Measurements from ENCODE around the gene IGF2.

IGF2 gene

GRCh38 chr11:2097356-2097997 lies 41.7 kb downstream of the IGF2 start:
- no peak for ATAC-seq
- no peak for TF ChIP-seq ZNF8 (CRISPR knock-in tag; IDR thresholded peaks at IDR 0.05)
- no peak for TF ChIP-seq ZNF565 (CRISPR knock-in tag; conservative IDR thresholded peaks at IDR 0.05; ENCODE audit: low read depth)
- no peak for TF ChIP-seq ESRRG (CRISPR knock-in tag; IDR thresholded peaks at IDR 0.05)
- TF ChIP-seq BACH2 (CRISPR knock-in tag; IDR thresholded peaks at IDR 0.05; ENCODE audit: borderline replicate concordance), result no peak
- TF ChIP-seq TSHZ2 (CRISPR knock-in tag; IDR thresholded peaks at IDR 0.05), result no peak
- no peak for TF ChIP-seq ZFP30 (CRISPR knock-in tag; IDR thresholded peaks at IDR 0.05)
- TF ChIP-seq RARB (CRISPR knock-in tag; IDR thresholded peaks at IDR 0.05), result no peak
- TF ChIP-seq ISL1 (CRISPR knock-in tag; IDR thresholded peaks at IDR 0.05), result no peak
- TF ChIP-seq POU6F1 (CRISPR knock-in tag; IDR thresholded peaks at IDR 0.05; ENCODE audit: borderline replicate concordance, low read depth), result no peak
- TF ChIP-seq TCF4 (CRISPR knock-in tag; IDR thresholded peaks at IDR 0.05; ENCODE audit: borderline replicate concordance), result no peak
- no peak for TF ChIP-seq SNAI2 (CRISPR knock-in tag; IDR thresholded peaks at IDR 0.05)
- TF ChIP-seq ZNF70 (CRISPR knock-in tag; IDR thresholded peaks at IDR 0.05), result no peak
- no peak for TF ChIP-seq ARNTL (CRISPR knock-in tag; IDR thresholded peaks at IDR 0.05; ENCODE audit: borderline replicate concordance, low read depth)
- no peak for TF ChIP-seq CSDC2 (CRISPR knock-in tag; IDR thresholded peaks at IDR 0.05)
- TF ChIP-seq PPARA (CRISPR knock-in tag; IDR thresholded peaks at IDR 0.05; ENCODE audit: borderline replicate concordance), result no peak
- TF ChIP-seq ZC3H10 (CRISPR knock-in tag; IDR thresholded peaks at IDR 0.05), result no peak
- TF ChIP-seq TOX (CRISPR knock-in tag; IDR thresholded peaks at IDR 0.05; ENCODE audit: borderline replicate concordance), result no peak
- TF ChIP-seq CREB5 (CRISPR knock-in tag; IDR thresholded peaks at IDR 0.05; ENCODE audit: low read depth), result no peak

- TF ChIP-seq SNAI2 (CRISPR knock-in tag; IDR thresholded peaks at IDR 0.05) (no peak), TCF4 (CRISPR knock-in tag; IDR thresholded peaks at IDR 0.05; ENCODE audit: borderline replicate concordance) (no peak), RARB (CRISPR knock-in tag; IDR thresholded peaks at IDR 0.05) (no peak), CSDC2 (CRISPR knock-in tag; IDR thresholded peaks at IDR 0.05) (no peak), ZNF565 (CRISPR knock-in tag; conservative IDR thresholded peaks at IDR 0.05; ENCODE audit: low read depth) (no peak)
- no peak for ATAC-seq
These were observed 42.3 kb downstream of the IGF2 start for GRCh38 chr11:2096919-2097301.

- no peak for TF ChIP-seq ARNTL (CRISPR knock-in tag; IDR thresholded peaks at IDR 0.05; ENCODE audit: borderline replicate concordance, low read depth)
- no peak for TF ChIP-seq TOX (CRISPR knock-in tag; IDR thresholded peaks at IDR 0.05; ENCODE audit: borderline replicate concordance)
- no peak for TF ChIP-seq ZFP3 (CRISPR knock-in tag; IDR thresholded peaks at IDR 0.05)
- TF ChIP-seq BACH2 (CRISPR knock-in tag; IDR thresholded peaks at IDR 0.05; ENCODE audit: borderline replicate concordance), result no peak
- TF ChIP-seq TCF4 (CRISPR knock-in tag; IDR thresholded peaks at IDR 0.05; ENCODE audit: borderline replicate concordance), result no peak
- TF ChIP-seq PPARA (CRISPR knock-in tag; IDR thresholded peaks at IDR 0.05; ENCODE audit: borderline replicate concordance), result no peak
- TF ChIP-seq TSHZ2 (CRISPR knock-in tag; IDR thresholded peaks at IDR 0.05), result no peak
- TF ChIP-seq OSR1 (CRISPR knock-in tag; IDR thresholded peaks at IDR 0.05), result no peak
- TF ChIP-seq ISL1 (CRISPR knock-in tag; IDR thresholded peaks at IDR 0.05), result no peak
- no peak for TF ChIP-seq CSDC2 (CRISPR knock-in tag; IDR thresholded peaks at IDR 0.05)
- TF ChIP-seq CSRNP3 (CRISPR knock-in tag; IDR thresholded peaks at IDR 0.05), result no peak
- TF ChIP-seq SNAI2 (CRISPR knock-in tag; IDR thresholded peaks at IDR 0.05), result no peak
- ATAC-seq, result no peak
These were observed 42.9 kb downstream of the IGF2 start for GRCh38 chr11:2096011-2096918.
